ENCODE measurements around the gene DMD. TPM values are rescaled to one million over a fixed set of nuclear protein-coding genes. Genes with fewer than 3 reads are reported as not detected.

Gene DMD
- total RNA-seq, 1 donor from 2014 or later, result 1.7 TPM

DNA sequence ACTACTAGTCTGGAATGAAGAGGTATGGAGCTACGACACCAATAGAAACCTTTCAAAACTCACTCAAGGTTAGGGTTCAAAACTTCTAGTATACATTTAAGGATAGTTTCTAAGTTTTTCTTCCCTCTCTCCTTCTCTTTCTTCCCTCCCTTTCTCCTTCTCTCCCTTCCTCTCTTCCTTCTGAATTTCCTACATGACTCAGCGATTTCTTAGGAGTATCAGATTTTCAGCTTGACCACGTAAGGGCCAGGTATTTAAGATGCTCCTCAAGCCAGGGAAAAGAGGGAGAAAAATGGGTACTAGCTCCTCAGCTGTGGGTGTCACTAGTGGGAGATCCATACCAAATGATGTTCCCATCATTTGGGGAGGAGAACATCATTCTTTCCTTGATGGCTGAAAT lies 2083.6 kb downstream of the DMD start:
- Mint-ChIP-seq H3K9me3 (ENCODE audit: unreplicated experiment) (no peaks in the 10 kb centered on the region), H3K27me3 (ENCODE audit: unreplicated experiment) (no peaks in the 10 kb centered on the region), H3K4me1 (ENCODE audit: low read depth, unreplicated experiment) (no peaks in the 10 kb centered on the region), H3K36me3 (ENCODE audit: unreplicated experiment) (no peaks in the 10 kb centered on the region), H3K27ac (ENCODE audit: unreplicated experiment) (no peak overlapping the region), H3K4me3 (ENCODE audit: unreplicated experiment) (no peak overlapping the region)
- TF ChIP-seq, protein P1, sequence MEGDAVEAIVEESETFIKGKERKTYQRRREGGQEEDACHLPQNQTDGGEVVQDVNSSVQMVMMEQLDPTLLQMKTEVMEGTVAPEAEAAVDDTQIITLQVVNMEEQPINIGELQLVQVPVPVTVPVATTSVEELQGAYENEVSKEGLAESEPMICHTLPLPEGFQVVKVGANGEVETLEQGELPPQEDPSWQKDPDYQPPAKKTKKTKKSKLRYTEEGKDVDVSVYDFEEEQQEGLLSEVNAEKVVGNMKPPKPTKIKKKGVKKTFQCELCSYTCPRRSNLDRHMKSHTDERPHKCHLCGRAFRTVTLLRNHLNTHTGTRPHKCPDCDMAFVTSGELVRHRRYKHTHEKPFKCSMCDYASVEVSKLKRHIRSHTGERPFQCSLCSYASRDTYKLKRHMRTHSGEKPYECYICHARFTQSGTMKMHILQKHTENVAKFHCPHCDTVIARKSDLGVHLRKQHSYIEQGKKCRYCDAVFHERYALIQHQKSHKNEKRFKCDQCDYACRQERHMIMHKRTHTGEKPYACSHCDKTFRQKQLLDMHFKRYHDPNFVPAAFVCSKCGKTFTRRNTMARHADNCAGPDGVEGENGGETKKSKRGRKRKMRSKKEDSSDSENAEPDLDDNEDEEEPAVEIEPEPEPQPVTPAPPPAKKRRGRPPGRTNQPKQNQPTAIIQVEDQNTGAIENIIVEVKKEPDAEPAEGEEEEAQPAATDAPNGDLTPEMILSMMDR (IDR thresholded peaks at IDR 0.05; ENCODE audit: partially characterized antibody, unreplicated experiment), result no peak
- no peak for DNase-seq

- no peaks in the 10 kb centered on the region for H3K27me3 Mint-ChIP-seq (ENCODE audit: unreplicated experiment)
- H3K4me1 Mint-ChIP-seq (ENCODE audit: low read depth, unreplicated experiment), result no peaks in the 10 kb centered on the region
- TF ChIP-seq, protein P1 (IDR thresholded peaks at IDR 0.05; ENCODE audit: partially characterized antibody, unreplicated experiment), result no peak
- no peaks in the 10 kb centered on the region for H3K9me3 Mint-ChIP-seq (ENCODE audit: unreplicated experiment)
- no peak for DNase-seq
- H3K4me3 Mint-ChIP-seq (ENCODE audit: unreplicated experiment), result no peak overlapping the region
- no peak overlapping the region for H3K27ac Mint-ChIP-seq (ENCODE audit: unreplicated experiment)
- no peaks in the 10 kb centered on the region for H3K36me3 Mint-ChIP-seq (ENCODE audit: unreplicated experiment)
These were observed 2085.1 kb downstream of the DMD start for GRCh38 chrX:31126205-31126604.

- Mint-ChIP-seq H3K36me3 (ENCODE audit: unreplicated experiment) (no peaks in the 10 kb centered on the region), H3K27ac (ENCODE audit: unreplicated experiment) (no peak overlapping the region), H3K9me3 (ENCODE audit: unreplicated experiment) (no peaks in the 10 kb centered on the region), H3K27me3 (ENCODE audit: unreplicated experiment) (no peaks in the 10 kb centered on the region), H3K4me3 (ENCODE audit: unreplicated experiment) (no peak overlapping the region), H3K4me1 (ENCODE audit: low read depth, unreplicated experiment) (no peaks in the 10 kb centered on the region)
- TF ChIP-seq, protein P1 (IDR thresholded peaks at IDR 0.05; ENCODE audit: partially characterized antibody, unreplicated experiment), result no peak
- DNase-seq, result no peak
These were observed 2086.8 kb downstream of the DMD start for GRCh38 chrX:31124536-31124935.

GRCh38 chrX:31123335-31123734 lies 2088.0 kb downstream of the DMD start:
- H3K36me3 Mint-ChIP-seq (ENCODE audit: unreplicated experiment), result no peaks in the 10 kb centered on the region
- H3K4me3 Mint-ChIP-seq (ENCODE audit: unreplicated experiment), result no peak overlapping the region
- TF ChIP-seq, protein P1 (IDR thresholded peaks at IDR 0.05; ENCODE audit: partially characterized antibody, unreplicated experiment), result no peak
- no peaks in the 10 kb centered on the region for H3K9me3 Mint-ChIP-seq (ENCODE audit: unreplicated experiment)
- DNase-seq, result no peak
- no peaks in the 10 kb centered on the region for H3K4me1 Mint-ChIP-seq (ENCODE audit: low read depth, unreplicated experiment)
- H3K27ac Mint-ChIP-seq (ENCODE audit: unreplicated experiment), result no peak overlapping the region
- no peaks in the 10 kb centered on the region for H3K27me3 Mint-ChIP-seq (ENCODE audit: unreplicated experiment)

- no peaks in the 10 kb centered on the region for H3K27me3 Mint-ChIP-seq (ENCODE audit: unreplicated experiment)
- no peaks in the 10 kb centered on the region for H3K9me3 Mint-ChIP-seq (ENCODE audit: unreplicated experiment)
- TF ChIP-seq, protein P1 (IDR thresholded peaks at IDR 0.05; ENCODE audit: partially characterized antibody, unreplicated experiment), result no peak
- no peaks in the 10 kb centered on the region for H3K4me1 Mint-ChIP-seq (ENCODE audit: low read depth, unreplicated experiment)
- H3K27ac Mint-ChIP-seq (ENCODE audit: unreplicated experiment), result no peak overlapping the region
- no peak overlapping the region for H3K4me3 Mint-ChIP-seq (ENCODE audit: unreplicated experiment)
- H3K36me3 Mint-ChIP-seq (ENCODE audit: unreplicated experiment), result no peaks in the 10 kb centered on the region
- DNase-seq, result no peak
These were observed 2094.1 kb downstream of the DMD start for GRCh38 chrX:31117266-31117665.
